Stimulated activated CD4-positive, alpha-beta T cell treated with anti-CD3 and anti-CD28 coated beads, Interleukin-15, amount 100 ng/mL, for 24 hours (primary cell): ENCODE data around the gene LAMA1.

Experiments used
- DNase-seq: peaks from one replicate; pipeline ENCODE4 v3.0.0-alpha.2; 2020

LAMA1 gene

GRCh38 chr18:6979954-6980353, 137.6 kb downstream of the LAMA1 start:
- DNase-seq = no peak

- no peak for DNase-seq
These were observed 140.7 kb downstream of the LAMA1 start for GRCh38 chr18:6976935-6977334.

- DNase-seq = no peak
These were observed 142.5 kb downstream of the LAMA1 start for GRCh38 chr18:6975084-6975483.

- DNase-seq = no peak
These were observed 145.6 kb downstream of the LAMA1 start for GRCh38 chr18:6971823-6972478.

GRCh38 chr18:6963452-6964097, 154.0 kb downstream of the LAMA1 start:
- no peak for DNase-seq

- DNase-seq = no peak
These were observed 154.8 kb downstream of the LAMA1 start for GRCh38 chr18:6962571-6963451.

- no peak for DNase-seq
These were observed 156.3 kb downstream of the LAMA1 start for GRCh38 chr18:6961331-6961730.

GRCh38 chr18:6960656-6961055, 156.9 kb downstream of the LAMA1 start:
- DNase-seq = no peak

- DNase-seq = no peak
These were observed 157.5 kb downstream of the LAMA1 start for GRCh38 chr18:6960124-6960523.

GRCh38 chr18:6959110-6959509, 158.5 kb downstream of the LAMA1 start:
- no peak for DNase-seq

- DNase-seq = no peak
These were observed 160.6 kb downstream of the LAMA1 start for GRCh38 chr18:6956999-6957398.

- DNase-seq = no peak
These were observed 161.1 kb downstream of the LAMA1 start for GRCh38 chr18:6956495-6956894.

- DNase-seq = no peak
These were observed 162.3 kb downstream of the LAMA1 start for GRCh38 chr18:6955304-6955703.

GRCh38 chr18:6954501-6954900, 163.1 kb downstream of the LAMA1 start:
- no peak for DNase-seq

GRCh38 chr18:6951336-6952090, 166.1 kb downstream of the LAMA1 start:
- DNase-seq = no peak

- DNase-seq = no peak
These were observed 167.0 kb downstream of the LAMA1 start for GRCh38 chr18:6950641-6951040.

- no peak for DNase-seq
These were observed 167.6 kb downstream of the LAMA1 start for GRCh38 chr18:6949800-6950586.

GRCh38 chr18:6948281-6949055, 169.1 kb downstream of the LAMA1 start:
- no peak for DNase-seq

GRCh38 chr18:6947338-6948030, 170.1 kb downstream of the LAMA1 start:
- DNase-seq = no peak

- no peak for DNase-seq
These were observed 174.5 kb downstream of the LAMA1 start for GRCh38 chr18:6943143-6943542.

GRCh38 chr18:6942742-6943141, 174.9 kb downstream of the LAMA1 start:
- DNase-seq = no peak
